BLaER1 (cell line): ENCODE results near the gene FOXL3.
"Not testable (repeated sequence)": the region's sequence is repeated elsewhere in the genome, so short reads cannot be mapped to it uniquely, and the experiment has no call there.

Experiments used
- H3K27ac ChIP-seq: shearing (Covaris generic); formaldehyde crosslinking; 2 replicates; pipeline ENCODE4 v1.8.1; 2022
- H3K27me3 ChIP-seq: shearing (Covaris generic); formaldehyde crosslinking; 2 replicates; pipeline ENCODE4 v1.8.1; 2022
- H3K36me3 ChIP-seq: shearing (Covaris generic); formaldehyde crosslinking; 2 replicates; pipeline ENCODE4 v1.8.1; 2022
- H3K4me1 ChIP-seq: shearing (Covaris generic); formaldehyde crosslinking; 2 replicates; pipeline ENCODE4 v1.8.1; 2022
- H3K4me2 ChIP-seq: shearing (Covaris generic); formaldehyde crosslinking; 2 replicates; pipeline ENCODE4 v1.8.1; 2022
- H3K4me3 ChIP-seq: shearing (Covaris generic); formaldehyde crosslinking; 2 replicates; pipeline ENCODE4 v1.8.1; 2022
- H3K9ac ChIP-seq: shearing (Covaris generic); formaldehyde crosslinking; 2 replicates; pipeline ENCODE4 v1.8.1; 2022
- H3K9me3 ChIP-seq: shearing (Covaris generic); formaldehyde crosslinking; 2 replicates; pipeline ENCODE4 v1.8.1; 2022
- H4K20me1 ChIP-seq: shearing (Covaris generic); formaldehyde crosslinking; 2 replicates; pipeline ENCODE4 v1.8.1; 2022
- Cebpa-rat ChIP-seq: shearing (Covaris generic); IDR thresholded peaks from 2 replicates; pipeline ENCODE4 v1.8.1; 2022

The FOXL3 gene

DNA sequence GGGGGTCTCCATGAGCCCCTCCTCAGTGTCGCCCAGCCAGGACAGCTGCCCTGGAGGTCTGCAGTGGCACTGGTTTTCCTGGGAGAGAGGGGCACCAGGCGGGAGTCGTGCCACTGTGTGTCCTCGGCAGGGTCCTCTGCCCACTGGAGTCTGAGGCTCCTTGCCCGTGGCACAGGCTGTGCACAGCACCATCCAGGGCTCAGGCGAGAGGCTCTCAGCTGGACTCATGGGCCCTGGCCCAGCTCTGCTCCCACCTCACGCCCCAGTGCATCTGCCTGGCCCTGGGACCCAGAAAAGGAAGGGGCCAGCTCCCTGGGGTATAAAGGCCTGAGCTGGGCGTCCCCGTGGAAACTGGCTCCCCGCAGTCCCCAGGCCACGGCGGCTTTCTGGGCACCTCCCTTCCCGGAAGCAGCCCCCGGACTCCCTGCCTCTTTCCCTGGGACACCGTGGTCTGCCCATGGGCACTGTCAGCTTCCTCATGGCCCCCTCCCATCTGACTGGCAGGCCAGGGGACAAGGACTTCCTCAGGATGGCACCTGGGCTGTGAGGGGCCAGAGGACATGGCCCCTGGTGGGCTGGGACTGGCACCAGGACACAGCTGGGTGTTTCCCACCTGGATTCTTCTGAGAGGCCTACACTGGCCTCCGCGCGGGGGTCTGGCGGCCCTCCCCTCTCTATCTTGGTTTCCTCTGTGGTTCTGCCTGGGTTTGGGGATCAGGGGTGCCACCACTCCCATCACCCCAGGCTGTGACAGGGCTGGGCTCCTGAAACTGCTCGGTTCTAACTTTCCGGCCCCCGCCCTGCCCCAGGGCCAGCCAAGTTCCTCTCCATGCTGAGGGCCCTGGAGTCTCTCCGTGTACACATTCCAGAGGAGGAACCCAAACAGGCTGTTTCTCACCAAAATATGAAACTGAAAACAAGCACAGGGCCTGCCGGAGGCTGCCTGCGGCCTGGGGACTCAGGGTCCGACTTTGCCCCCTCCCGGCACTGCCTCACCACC is 5.5 kb downstream of the FOXL3 start:
- H3K27ac ChIP-seq, result no peak overlapping the region
- no peaks in the 10 kb centered on the region for H4K20me1 ChIP-seq
- H3K27me3 ChIP-seq, result no peaks in the 10 kb centered on the region
- H3K4me1 ChIP-seq, result peaks cover 10% of the 10 kb centered on the region
- H3K4me2 ChIP-seq, result peak overlapping the region; percentile 22; the same call in 1 of the 2 replicates
- no peak for TF ChIP-seq Cebpa-rat
- no peak overlapping the region for H3K9ac ChIP-seq
- H3K9me3 ChIP-seq, result peaks cover 14% of the 10 kb centered on the region
- no peaks in the 10 kb centered on the region for H3K36me3 ChIP-seq
- no peak overlapping the region for H3K4me3 ChIP-seq

DNA sequence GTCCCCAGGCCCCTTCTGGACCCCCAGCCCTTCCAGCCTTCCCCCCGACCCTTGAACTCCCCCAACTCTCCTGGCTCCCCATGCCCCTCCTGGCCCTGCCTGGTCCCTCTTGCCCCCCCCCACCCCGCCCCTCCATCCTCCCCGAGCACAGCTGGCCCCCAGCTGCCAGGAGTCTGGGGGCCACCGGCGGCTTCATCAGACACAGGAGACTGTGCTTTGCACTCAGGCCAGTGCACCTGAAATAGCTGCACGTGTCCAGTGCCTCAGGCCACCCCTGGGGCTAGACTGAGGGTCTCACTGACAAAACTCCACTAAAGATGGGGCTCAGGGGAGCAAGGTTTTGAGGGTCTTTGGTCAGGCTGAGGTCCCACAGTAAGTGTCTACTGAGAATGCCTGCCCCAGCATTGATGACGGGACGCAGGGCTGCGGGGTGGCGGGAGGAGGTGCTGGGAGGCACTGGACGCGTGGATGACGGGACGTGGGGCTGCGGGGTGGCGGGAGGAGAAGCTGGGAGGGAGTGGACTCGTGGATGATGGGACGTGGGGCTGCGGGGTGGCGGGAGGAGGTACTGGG is 6.5 kb downstream of the FOXL3 start:
- H3K4me1 ChIP-seq, result peaks cover 17% of the 10 kb centered on the region
- no peak overlapping the region for H3K27ac ChIP-seq
- no peak overlapping the region for H3K4me3 ChIP-seq
- H3K9me3 ChIP-seq, result 0 out of 2 replicates have a peak, but pooled peaks cover 4% of the 10 kb centered on the region
- no peak for TF ChIP-seq Cebpa-rat
- no peaks in the 10 kb centered on the region for H4K20me1 ChIP-seq
- no peaks in the 10 kb centered on the region for H3K36me3 ChIP-seq
- H3K27me3 ChIP-seq, result no peaks in the 10 kb centered on the region
- no peak overlapping the region for H3K9ac ChIP-seq
- no peak overlapping the region for H3K4me2 ChIP-seq

DNA sequence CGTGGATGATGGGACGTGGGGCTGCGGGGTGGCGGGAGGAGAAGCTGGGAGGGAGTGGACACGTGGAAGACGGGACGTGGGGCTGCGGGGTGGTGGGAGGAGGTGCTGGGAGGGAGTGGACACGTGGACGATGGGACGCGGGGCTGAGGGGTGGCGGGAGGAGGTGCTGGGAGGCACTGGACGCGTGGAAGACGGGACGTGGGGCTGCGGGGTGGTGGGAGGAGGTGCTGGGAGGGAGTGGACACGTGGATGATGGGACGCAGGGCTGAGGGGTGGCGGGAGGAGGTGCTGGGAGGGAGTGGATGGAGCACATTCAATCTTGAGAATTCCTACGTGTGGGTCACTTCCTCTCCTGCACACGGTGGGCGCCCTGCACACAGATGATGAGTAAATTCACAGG is 7.2 kb downstream of the FOXL3 start:
- H3K9me3 ChIP-seq, H3K36me3 ChIP-seq, H4K20me1 ChIP-seq, H3K27ac ChIP-seq, H3K27me3 ChIP-seq, H3K4me3 ChIP-seq, H3K9ac ChIP-seq, H3K4me2 ChIP-seq: not testable (repeated sequence)
- H3K4me1 ChIP-seq, result peaks cover 21% of the 10 kb centered on the region

DNA sequence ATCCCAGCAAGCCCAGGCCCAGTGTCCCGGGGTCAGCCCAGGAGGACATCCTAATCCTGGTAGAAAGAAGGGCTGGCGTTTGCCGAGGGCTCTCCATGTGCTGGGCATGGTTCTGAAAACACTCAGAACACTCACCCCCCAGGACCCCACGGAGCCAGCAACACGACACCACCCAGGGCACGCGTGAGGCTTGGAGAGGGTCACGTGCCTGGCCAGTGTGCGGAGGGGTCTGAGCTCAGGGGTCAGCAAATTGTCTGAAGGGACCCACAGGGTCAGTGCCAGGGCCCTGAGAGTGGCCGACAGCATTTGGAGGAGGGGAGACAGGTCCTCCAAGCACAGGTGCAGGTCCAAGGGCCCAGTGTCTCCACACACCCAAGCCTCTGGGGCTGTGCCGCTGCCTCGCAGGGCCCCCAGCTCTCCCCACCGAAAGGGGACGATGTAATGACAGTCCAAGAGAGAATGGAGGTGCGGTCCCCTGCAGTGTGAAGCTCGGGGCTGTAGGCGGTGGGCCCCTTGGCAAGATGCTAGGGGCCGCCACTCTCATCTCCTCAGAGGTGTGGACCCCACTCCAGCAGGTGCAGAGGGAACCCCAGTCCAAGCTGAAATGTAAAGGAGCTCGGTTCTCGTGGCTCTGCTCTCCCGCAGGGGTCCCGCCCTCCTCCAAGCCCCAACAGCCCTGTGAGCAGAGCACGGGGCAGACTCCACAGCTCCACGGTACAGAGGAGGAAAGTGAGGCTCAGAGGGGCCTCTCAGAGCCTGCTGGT is 7.8 kb downstream of the FOXL3 start:
- H3K9me3 ChIP-seq, result no peaks in the 10 kb centered on the region
- H3K27ac ChIP-seq, result no peak overlapping the region
- peaks cover 21% of the 10 kb centered on the region for H3K4me1 ChIP-seq
- H4K20me1 ChIP-seq, result no peaks in the 10 kb centered on the region
- H3K4me3 ChIP-seq, result no peak overlapping the region
- H3K9ac ChIP-seq, result no peak overlapping the region
- H3K36me3 ChIP-seq, result no peaks in the 10 kb centered on the region
- H3K27me3 ChIP-seq, result no peaks in the 10 kb centered on the region
- H3K4me2 ChIP-seq, result no peak overlapping the region
- TF ChIP-seq Cebpa-rat, result no peak

DNA sequence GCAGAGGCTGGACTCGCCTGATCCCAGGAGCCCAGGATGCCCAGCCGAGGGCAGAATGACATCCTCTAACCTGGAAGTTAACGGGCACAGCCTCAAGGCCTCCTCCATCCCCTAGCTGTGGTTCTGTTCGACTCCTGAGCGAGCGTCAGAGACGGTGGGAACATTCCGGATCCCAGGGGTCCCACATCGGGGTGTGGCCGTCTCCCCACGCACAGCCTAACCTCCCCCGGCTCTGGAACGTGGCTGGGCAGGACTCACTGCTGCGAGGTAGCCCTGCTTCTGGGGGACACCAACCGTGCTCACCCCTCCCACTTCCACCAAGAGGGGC is 8.4 kb downstream of the FOXL3 start:
- H3K36me3 ChIP-seq, result no peaks in the 10 kb centered on the region
- no peaks in the 10 kb centered on the region for H4K20me1 ChIP-seq
- TF ChIP-seq Cebpa-rat, result no peak
- no peak overlapping the region for H3K4me3 ChIP-seq
- no peak overlapping the region for H3K9ac ChIP-seq
- no peak overlapping the region for H3K4me2 ChIP-seq
- H3K27me3 ChIP-seq, result no peaks in the 10 kb centered on the region
- no peak overlapping the region for H3K27ac ChIP-seq
- H3K9me3 ChIP-seq, result no peaks in the 10 kb centered on the region
- peaks cover 21% of the 10 kb centered on the region for H3K4me1 ChIP-seq

DNA sequence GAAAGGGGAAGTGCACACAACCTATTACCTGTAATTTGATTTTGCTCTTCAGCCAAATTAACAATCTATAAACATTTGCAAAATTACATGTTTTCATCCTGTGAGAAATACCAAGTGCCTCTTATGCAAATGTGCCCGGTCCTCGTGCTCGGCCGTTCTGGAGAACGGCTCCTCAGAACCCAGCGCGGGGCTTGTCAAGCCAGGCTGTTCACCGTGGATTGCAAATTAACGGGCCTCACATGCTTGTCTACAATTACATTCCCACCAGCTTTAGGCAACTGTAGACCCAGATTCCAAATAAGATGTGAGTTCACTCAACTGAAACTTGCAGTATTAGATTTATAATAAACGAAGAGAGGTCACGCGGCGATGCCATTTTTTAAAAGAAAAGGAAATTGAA is 8.8 kb downstream of the FOXL3 start:
- TF ChIP-seq Cebpa-rat, result no peak
- no peaks in the 10 kb centered on the region for H3K27me3 ChIP-seq
- H3K27ac ChIP-seq, result no peak overlapping the region
- peaks cover 21% of the 10 kb centered on the region for H3K4me1 ChIP-seq
- H3K4me2 ChIP-seq, result no peak overlapping the region
- no peaks in the 10 kb centered on the region for H3K9me3 ChIP-seq
- no peaks in the 10 kb centered on the region for H3K36me3 ChIP-seq
- H3K4me3 ChIP-seq, result no peak overlapping the region
- no peak overlapping the region for H3K9ac ChIP-seq
- H4K20me1 ChIP-seq, result no peaks in the 10 kb centered on the region

DNA sequence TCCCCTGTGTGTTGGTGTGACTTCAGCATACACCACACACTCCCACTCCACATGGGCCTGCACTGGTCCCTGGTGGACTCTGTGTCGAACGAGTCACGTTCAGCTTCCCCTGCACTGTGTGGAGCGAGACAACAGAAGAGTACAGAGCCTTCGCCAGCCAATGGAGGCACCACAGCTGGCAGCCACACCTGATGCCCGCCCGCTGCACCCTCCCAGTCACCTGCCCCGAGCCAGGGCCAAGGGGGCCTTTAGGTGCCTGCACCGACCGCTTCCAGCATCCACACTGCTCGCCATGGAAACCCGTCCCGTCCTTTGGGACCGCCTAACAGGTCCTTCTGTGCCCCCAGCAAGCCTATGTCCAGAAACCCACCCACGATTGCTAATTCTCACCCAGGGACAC is 9.2 kb downstream of the FOXL3 start:
- Histone ChIP-seq H3K4me1 (peaks cover 21% of the 10 kb centered on the region), H3K9ac (no peak overlapping the region), H3K27ac (no peak overlapping the region), H3K4me2 (no peak overlapping the region), H3K9me3 (no peaks in the 10 kb centered on the region), H3K4me3 (no peak overlapping the region), H3K36me3 (no peaks in the 10 kb centered on the region), H3K27me3 (no peaks in the 10 kb centered on the region), H4K20me1 (no peaks in the 10 kb centered on the region)
- TF ChIP-seq Cebpa-rat, result no peak

DNA sequence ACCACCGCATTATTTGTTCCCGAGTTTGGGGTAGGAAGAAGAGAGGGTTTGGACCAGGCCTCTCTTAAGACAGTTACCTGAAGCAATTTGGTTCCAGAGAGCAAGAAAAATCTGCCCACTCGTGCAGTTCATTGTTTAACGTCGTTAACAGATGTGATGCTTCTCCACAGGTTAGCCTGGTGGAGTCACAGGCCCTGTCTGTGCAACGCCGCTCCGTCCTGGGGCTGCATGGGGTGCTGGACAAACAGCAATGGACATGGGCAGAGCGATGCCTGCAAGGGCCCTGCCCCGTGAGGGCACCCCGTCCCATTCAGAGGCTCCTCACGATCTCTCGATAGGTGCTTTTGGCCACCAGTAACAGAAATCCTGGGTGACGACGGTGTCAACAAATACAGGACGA is 9.7 kb downstream of the FOXL3 start:
- H3K36me3 ChIP-seq, result no peaks in the 10 kb centered on the region
- H3K9me3 ChIP-seq, result no peaks in the 10 kb centered on the region
- H3K27ac ChIP-seq, result no peak overlapping the region
- no peak overlapping the region for H3K9ac ChIP-seq
- no peak for TF ChIP-seq Cebpa-rat
- no peak overlapping the region for H3K4me3 ChIP-seq
- H3K4me1 ChIP-seq, result peaks cover 21% of the 10 kb centered on the region
- H3K4me2 ChIP-seq, result no peak overlapping the region
- H4K20me1 ChIP-seq, result no peaks in the 10 kb centered on the region
- H3K27me3 ChIP-seq, result no peaks in the 10 kb centered on the region

DNA sequence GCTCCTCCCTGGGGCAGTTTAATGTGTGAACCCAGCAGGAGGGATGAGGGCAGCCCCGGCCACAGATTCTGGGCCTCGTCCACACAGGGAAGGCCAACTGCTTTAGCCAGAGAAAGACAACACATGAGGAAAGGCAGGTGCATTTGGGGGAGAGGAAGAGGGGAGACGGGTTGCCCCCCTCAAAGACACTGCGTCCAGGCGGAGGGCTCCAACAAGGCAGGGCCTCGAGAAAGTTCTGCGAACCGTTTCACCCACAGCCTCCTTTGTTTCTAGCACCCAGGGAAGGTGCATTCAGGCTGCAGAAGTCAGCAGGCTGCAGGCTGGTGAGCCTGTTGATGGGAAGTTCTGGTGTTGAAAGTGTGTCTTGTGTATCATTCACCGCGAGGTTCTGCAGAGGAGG is 10.1 kb downstream of the FOXL3 start:
- H3K9ac ChIP-seq, result no peak overlapping the region
- H3K36me3 ChIP-seq, result no peaks in the 10 kb centered on the region
- H3K4me2 ChIP-seq, result no peak overlapping the region
- H4K20me1 ChIP-seq, result no peaks in the 10 kb centered on the region
- no peak overlapping the region for H3K27ac ChIP-seq
- H3K27me3 ChIP-seq, result no peaks in the 10 kb centered on the region
- H3K4me3 ChIP-seq, result no peak overlapping the region
- TF ChIP-seq Cebpa-rat, result no peak
- H3K4me1 ChIP-seq, result peaks cover 19% of the 10 kb centered on the region
- no peaks in the 10 kb centered on the region for H3K9me3 ChIP-seq
